ENCODE data around the gene AUTS2. TPM values are rescaled to one million over a fixed set of nuclear protein-coding genes. Genes with fewer than 3 reads are reported as not detected.

The AUTS2 gene
- total and polyA plus RNA-seq, 10 of the 15 experiments (the other 5 are each of a cell fraction or from before 2014, with no cell fraction given), result 6.4 to 55.6 (median 21.6) TPM

DNA sequence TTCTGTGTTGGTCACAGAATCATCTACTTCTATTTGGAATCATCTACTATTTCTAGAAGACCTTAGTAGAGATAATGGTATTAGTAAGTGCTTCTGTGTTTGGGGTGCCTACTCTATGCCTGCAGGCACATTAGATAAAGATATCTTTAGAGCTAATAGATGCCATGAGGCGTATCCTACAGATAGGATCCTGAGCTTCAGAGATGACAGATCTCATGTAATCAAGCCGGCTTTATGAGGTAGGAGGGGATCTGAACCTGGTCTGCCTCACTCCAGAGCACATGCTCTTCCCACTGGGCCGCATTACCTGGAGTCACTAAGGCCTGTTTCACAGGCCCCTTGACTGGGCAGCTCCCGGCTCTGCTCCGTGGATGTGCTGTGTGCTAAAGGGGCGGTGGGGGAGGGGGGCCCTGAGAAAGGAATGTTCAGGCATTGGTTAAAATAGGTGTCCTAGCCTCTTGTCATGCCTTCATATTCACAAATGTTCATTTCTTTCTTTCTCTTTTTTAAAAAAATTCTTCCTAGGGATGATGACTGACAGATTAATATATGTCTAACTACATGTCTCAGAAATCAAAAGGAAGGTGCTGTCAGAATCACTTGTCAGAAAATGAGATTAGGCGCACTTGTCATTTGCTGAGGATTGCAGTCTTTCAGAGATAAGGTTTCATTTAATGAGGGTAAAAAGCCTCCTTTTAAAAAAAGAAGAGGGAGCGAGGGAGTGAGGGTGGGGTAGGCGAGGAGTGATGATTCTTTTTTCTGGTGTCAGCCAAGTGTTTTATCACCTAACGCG, 1075.7 kb downstream of the AUTS2 start:
- H2AFZ ChIP-seq (ENCODE audit: control insufficient read depth, low read depth, low read length), result no peak overlapping the region
- H3K79me2 ChIP-seq (ENCODE audit: control insufficient read depth, insufficient read depth, low read length), result no peaks in the 10 kb centered on the region
- FAIRE-seq, result no peak
- no peak overlapping the region for H3K4me3 ChIP-seq
- no peak for ATAC-seq
- in situ Hi-C loops (cut with MboI) (no loop called here), intact Hi-C loops (cut with micrococcal nuclease; ENCODE audit: unreplicated experiment) (no loop called here)
- H3K36me3 ChIP-seq (ENCODE audit: control insufficient read depth in 2 of 2, insufficient read depth in 2 of 2, low read length in 1 of 2), result no peaks in the 10 kb centered on the region; a peak in 1 of 4 replicates
- peaks cover 3% of the 10 kb centered on the region; the same call in 1 of the 2 replicates for H3K4me1 ChIP-seq (ENCODE audit: control insufficient read depth, insufficient read depth, low read length)
- no peak overlapping the region for H3K27ac ChIP-seq (ENCODE audit: control insufficient read depth, insufficient read depth)
- ChIA-PET CTCF (interaction anchor here (1.1 kb wide), 1 partner anchor 25 kb away, joined by 3 read pairs; no protein-coding TSS in a partner anchor), SMC1A (ENCODE audit: uncharacterized antibody, unreplicated experiment) (interaction anchor here (1.1 kb wide), 1 partner anchor 25 kb away, joined by 4 read pairs; no protein-coding TSS in a partner anchor), POLR2A (no interaction called here), RAD21 (ENCODE audit: unreplicated experiment) (interaction anchor here (2.1 kb wide), 1 partner anchor 24 kb away, joined by 5 read pairs; no protein-coding TSS in a partner anchor)
- no peaks in the 10 kb centered on the region for H3K27me3 ChIP-seq (replicated peaks in 1 of 2; ENCODE audit: control insufficient read depth in 2 of 2, insufficient read depth in 2 of 2, low read length in 1 of 2)
- no peaks in the 10 kb centered on the region for H3K9me3 ChIP-seq (replicated peaks; ENCODE audit: control insufficient read depth, insufficient read depth, low read length)
- H4K20me1 ChIP-seq (ENCODE audit: control insufficient read depth, insufficient read depth), result no peaks in the 10 kb centered on the region
- no peak overlapping the region for H3K9ac ChIP-seq (ENCODE audit: control insufficient read depth, insufficient read depth, low read length)
- no peak for DNase-seq (ENCODE audit: low read depth, low spot score)
- no TSS peak for BruUV-seq (replicated peaks)
- WGBS (ENCODE audit: insufficient coverage, insufficient replicate concordance, low lambda C conversion rate, missing lambda C conversion rate), result 80% methylated on average over 11 of the region's 11 CpGs
- no peak overlapping the region for H3K4me2 ChIP-seq (ENCODE audit: control insufficient read depth, insufficient read depth)
- TF ChIP-seq, protein P1, sequence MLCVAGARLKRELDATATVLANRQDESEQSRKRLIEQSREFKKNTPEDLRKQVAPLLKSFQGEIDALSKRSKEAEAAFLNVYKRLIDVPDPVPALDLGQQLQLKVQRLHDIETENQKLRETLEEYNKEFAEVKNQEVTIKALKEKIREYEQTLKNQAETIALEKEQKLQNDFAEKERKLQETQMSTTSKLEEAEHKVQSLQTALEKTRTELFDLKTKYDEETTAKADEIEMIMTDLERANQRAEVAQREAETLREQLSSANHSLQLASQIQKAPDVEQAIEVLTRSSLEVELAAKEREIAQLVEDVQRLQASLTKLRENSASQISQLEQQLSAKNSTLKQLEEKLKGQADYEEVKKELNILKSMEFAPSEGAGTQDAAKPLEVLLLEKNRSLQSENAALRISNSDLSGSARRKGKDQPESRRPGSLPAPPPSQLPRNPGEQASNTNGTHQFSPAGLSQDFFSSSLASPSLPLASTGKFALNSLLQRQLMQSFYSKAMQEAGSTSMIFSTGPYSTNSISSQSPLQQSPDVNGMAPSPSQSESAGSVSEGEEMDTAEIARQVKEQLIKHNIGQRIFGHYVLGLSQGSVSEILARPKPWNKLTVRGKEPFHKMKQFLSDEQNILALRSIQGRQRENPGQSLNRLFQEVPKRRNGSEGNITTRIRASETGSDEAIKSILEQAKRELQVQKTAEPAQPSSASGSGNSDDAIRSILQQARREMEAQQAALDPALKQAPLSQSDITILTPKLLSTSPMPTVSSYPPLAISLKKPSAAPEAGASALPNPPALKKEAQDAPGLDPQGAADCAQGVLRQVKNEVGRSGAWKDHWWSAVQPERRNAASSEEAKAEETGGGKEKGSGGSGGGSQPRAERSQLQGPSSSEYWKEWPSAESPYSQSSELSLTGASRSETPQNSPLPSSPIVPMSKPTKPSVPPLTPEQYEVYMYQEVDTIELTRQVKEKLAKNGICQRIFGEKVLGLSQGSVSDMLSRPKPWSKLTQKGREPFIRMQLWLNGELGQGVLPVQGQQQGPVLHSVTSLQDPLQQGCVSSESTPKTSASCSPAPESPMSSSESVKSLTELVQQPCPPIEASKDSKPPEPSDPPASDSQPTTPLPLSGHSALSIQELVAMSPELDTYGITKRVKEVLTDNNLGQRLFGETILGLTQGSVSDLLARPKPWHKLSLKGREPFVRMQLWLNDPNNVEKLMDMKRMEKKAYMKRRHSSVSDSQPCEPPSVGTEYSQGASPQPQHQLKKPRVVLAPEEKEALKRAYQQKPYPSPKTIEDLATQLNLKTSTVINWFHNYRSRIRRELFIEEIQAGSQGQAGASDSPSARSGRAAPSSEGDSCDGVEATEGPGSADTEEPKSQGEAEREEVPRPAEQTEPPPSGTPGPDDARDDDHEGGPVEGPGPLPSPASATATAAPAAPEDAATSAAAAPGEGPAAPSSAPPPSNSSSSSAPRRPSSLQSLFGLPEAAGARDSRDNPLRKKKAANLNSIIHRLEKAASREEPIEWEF (IDR thresholded peaks at IDR 0.05; ENCODE audit: insufficient replicate concordance, low read depth, low read length), result no peak
- TF ChIP-seq ESRRA (IDR thresholded peaks at IDR 0.05; ENCODE audit: low read length), result no peak
- TF ChIP-seq, protein P2, sequence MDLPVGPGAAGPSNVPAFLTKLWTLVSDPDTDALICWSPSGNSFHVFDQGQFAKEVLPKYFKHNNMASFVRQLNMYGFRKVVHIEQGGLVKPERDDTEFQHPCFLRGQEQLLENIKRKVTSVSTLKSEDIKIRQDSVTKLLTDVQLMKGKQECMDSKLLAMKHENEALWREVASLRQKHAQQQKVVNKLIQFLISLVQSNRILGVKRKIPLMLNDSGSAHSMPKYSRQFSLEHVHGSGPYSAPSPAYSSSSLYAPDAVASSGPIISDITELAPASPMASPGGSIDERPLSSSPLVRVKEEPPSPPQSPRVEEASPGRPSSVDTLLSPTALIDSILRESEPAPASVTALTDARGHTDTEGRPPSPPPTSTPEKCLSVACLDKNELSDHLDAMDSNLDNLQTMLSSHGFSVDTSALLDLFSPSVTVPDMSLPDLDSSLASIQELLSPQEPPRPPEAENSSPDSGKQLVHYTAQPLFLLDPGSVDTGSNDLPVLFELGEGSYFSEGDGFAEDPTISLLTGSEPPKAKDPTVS (IDR thresholded peaks at IDR 0.05; ENCODE audit: low read depth, low read length), result no peak
- TF ChIP-seq CEBPB (IDR thresholded peaks at IDR 0.05; ENCODE audit: borderline replicate concordance in 1 of 2, low read depth in 2 of 2, low read length in 2 of 2), result no peak
- no peak for TF ChIP-seq ZSCAN29 (IDR thresholded peaks at IDR 0.05)
- no peak for TF ChIP-seq JUNB (IDR thresholded peaks at IDR 0.05)
- TF ChIP-seq STAT3 (IDR thresholded peaks at IDR 0.05; ENCODE audit: low read depth, low read length), result no peak
- TF ChIP-seq KAT2A (conservative IDR thresholded peaks at IDR 0.05; ENCODE audit: control insufficient read depth, low read depth, low read length), result no peak
- no peak for TF ChIP-seq RAD51 (IDR thresholded peaks at IDR 0.05)
- TF ChIP-seq, protein P3, sequence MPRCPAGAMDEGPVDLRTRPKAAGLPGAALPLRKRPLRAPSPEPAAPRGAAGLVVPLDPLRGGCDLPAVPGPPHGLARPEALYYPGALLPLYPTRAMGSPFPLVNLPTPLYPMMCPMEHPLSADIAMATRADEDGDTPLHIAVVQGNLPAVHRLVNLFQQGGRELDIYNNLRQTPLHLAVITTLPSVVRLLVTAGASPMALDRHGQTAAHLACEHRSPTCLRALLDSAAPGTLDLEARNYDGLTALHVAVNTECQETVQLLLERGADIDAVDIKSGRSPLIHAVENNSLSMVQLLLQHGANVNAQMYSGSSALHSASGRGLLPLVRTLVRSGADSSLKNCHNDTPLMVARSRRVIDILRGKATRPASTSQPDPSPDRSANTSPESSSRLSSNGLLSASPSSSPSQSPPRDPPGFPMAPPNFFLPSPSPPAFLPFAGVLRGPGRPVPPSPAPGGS (IDR thresholded peaks at IDR 0.05; ENCODE audit: borderline replicate concordance, insufficient read depth, low read depth, low read length, poor library complexity, severe bottlenecking), result no peak
- TF ChIP-seq, protein P4, sequence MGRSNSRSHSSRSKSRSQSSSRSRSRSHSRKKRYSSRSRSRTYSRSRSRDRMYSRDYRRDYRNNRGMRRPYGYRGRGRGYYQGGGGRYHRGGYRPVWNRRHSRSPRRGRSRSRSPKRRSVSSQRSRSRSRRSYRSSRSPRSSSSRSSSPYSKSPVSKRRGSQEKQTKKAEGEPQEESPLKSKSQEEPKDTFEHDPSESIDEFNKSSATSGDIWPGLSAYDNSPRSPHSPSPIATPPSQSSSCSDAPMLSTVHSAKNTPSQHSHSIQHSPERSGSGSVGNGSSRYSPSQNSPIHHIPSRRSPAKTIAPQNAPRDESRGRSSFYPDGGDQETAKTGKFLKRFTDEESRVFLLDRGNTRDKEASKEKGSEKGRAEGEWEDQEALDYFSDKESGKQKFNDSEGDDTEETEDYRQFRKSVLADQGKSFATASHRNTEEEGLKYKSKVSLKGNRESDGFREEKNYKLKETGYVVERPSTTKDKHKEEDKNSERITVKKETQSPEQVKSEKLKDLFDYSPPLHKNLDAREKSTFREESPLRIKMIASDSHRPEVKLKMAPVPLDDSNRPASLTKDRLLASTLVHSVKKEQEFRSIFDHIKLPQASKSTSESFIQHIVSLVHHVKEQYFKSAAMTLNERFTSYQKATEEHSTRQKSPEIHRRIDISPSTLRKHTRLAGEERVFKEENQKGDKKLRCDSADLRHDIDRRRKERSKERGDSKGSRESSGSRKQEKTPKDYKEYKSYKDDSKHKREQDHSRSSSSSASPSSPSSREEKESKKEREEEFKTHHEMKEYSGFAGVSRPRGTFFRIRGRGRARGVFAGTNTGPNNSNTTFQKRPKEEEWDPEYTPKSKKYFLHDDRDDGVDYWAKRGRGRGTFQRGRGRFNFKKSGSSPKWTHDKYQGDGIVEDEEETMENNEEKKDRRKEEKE (IDR thresholded peaks at IDR 0.05), result no peak

All from GM12878 (cell line).